NCI-H1048 (cell line): ENCODE measurements around the gene CCDC198.

Experiments
- DNase-seq: peaks from one replicate; lab custom pipeline; 2025; lab: John Stamatoyannopoulos, UW

CCDC198 gene

GRCh38 chr14:57464008-57464730 is 29.5 kb downstream of the CCDC198 start:
- DNase-seq = no peak

GRCh38 chr14:57462551-57462950 is 31.1 kb downstream of the CCDC198 start:
- no peak for DNase-seq

DNA sequence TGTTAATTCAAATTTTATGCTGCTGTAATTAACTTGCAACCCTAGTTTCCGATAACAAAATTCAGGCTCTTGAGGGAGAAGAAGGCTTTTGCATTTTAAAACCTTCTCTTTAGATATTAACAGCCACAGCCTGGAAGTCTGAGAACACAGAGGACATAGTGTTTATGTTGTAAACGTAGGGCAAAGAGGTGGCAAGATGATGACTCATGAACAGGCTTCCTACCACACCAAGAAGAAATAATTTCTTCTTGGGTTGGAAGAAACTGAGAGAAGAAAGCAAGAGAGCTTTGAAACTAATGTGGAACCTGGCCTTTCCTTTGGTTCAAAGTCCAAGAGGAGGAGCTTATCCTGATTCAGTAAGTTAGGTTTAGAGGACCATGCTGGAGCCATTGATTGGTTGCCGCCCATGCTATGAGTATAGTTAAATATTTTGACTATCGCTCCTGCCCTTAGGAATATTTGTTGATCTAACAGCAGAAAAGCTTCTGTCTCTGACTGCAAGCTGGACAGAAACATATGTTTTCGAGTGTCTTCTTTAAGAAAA is 31.8 kb downstream of the CCDC198 start:
- DNase-seq = no peak

GRCh38 chr14:57435923-57436322 is 57.7 kb downstream of the CCDC198 start:
- DNase-seq = no peak

GRCh38 chr14:57420986-57421385 is 72.7 kb downstream of the CCDC198 start:
- no peak for DNase-seq

DNA sequence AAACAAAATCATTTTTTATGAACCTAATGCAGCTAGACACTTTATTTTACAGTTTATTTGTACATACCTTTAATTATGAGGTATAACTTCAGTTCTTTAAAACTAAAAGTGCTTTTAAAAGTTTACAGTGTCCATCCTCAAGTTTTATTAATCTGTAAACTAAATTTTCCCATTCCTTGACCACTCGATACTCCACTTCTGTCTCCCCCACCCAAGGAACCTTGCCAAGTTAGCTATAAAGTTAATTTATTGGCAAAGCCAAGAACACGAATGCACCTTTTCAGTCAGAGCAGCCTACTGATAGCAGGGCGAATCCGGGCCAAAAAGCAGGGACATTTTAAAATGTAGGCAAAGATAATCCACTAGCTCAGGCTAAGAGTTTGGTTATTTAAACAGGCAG is 73.6 kb downstream of the CCDC198 start:
- DNase-seq = no peak
